SK-N-SH treated with all-trans-retinoic acid at 6 μM for 48 hours (cell line): ENCODE results near the gene ESD.

Experiments used
- ATAC-seq: fragments of 200-7000 bp; cut with Tn5 transposase; 3 replicates; pipeline ENCODE4 v1.9.1; 2020; ENCODE audit warnings: mild to moderate bottlenecking, moderate library complexity
- ARNTL ChIP-seq: fragments of 450-650 bp; formaldehyde crosslinking; IDR thresholded peaks from 2 replicates; pipeline ENCODE4 v1.5.0; 2020; ENCODE audit warnings: low read depth, mild to moderate bottlenecking, moderate library complexity, borderline replicate concordance
- BACH2 ChIP-seq: fragments of 250-450 bp; sonication (Bioruptor Pico); IDR thresholded peaks from 2 replicates; pipeline ENCODE4 v1.9.0; 2021; ENCODE audit warnings: mild to moderate bottlenecking, borderline replicate concordance
- CREB5 ChIP-seq: fragments of 250-450 bp; sonication (Bioruptor Pico); IDR thresholded peaks from 2 replicates; pipeline ENCODE4 v1.5.1; 2020; ENCODE audit warnings: low read depth, mild to moderate bottlenecking, moderate library complexity
- CSDC2 ChIP-seq: fragments of 250-450 bp; sonication (Bioruptor Pico); IDR thresholded peaks from 2 replicates; pipeline ENCODE4 v1.5.0; 2020; ENCODE audit warnings: mild to moderate bottlenecking, moderate library complexity
- ESRRG ChIP-seq: fragments of 250-450 bp; sonication (Bioruptor Pico); IDR thresholded peaks from 2 replicates; pipeline ENCODE4 v1.6.1; 2021; ENCODE audit warnings: mild to moderate bottlenecking
- GLIS3 ChIP-seq: fragments of 250-450 bp; sonication (Bioruptor Pico); IDR thresholded peaks from 2 replicates; pipeline ENCODE4 v1.5.0; 2020; ENCODE audit warnings: mild to moderate bottlenecking, moderate library complexity
- ISL1 ChIP-seq: fragments of 250-450 bp; sonication (Bioruptor Pico); IDR thresholded peaks from 2 replicates; pipeline ENCODE4 v2.1.2; 2022; ENCODE audit warnings: mild to moderate bottlenecking, moderate library complexity
- OSR1 ChIP-seq: fragments of 250-450 bp; sonication (Bioruptor Pico); IDR thresholded peaks from 2 replicates; pipeline ENCODE4 v1.8.0; 2022; ENCODE audit warnings: moderate library complexity, mild to moderate bottlenecking, inconsistent platforms
- PATZ1 ChIP-seq: fragments of 250-450 bp; sonication (Bioruptor Pico); IDR thresholded peaks from 2 replicates; pipeline ENCODE4 v1.8.0; 2020; ENCODE audit warnings: mild to moderate bottlenecking, moderate library complexity, borderline replicate concordance
- PPARA ChIP-seq: fragments of 250-450 bp; sonication (Bioruptor Pico); IDR thresholded peaks from 2 replicates; pipeline ENCODE4 v1.5.0; 2020; ENCODE audit warnings: mild to moderate bottlenecking, borderline replicate concordance
- RARB ChIP-seq: fragments of 250-450 bp; sonication (Bioruptor Pico); IDR thresholded peaks from 2 replicates; pipeline ENCODE4 v1.8.0; 2021; ENCODE audit warnings: mild to moderate bottlenecking, moderate library complexity
- TCF4 ChIP-seq: fragments of 250-450 bp; sonication (Bioruptor Pico); IDR thresholded peaks from 2 replicates; pipeline ENCODE4 v1.8.0; 2021; ENCODE audit warnings: mild to moderate bottlenecking, moderate library complexity, borderline replicate concordance
- TOX ChIP-seq: fragments of 250-450 bp; sonication (Bioruptor Pico); IDR thresholded peaks from 2 replicates; pipeline ENCODE4 v1.8.0; 2021; ENCODE audit warnings: mild to moderate bottlenecking, moderate library complexity, borderline replicate concordance
- TSHZ2 ChIP-seq: fragments of 250-450 bp; sonication (Bioruptor Pico); IDR thresholded peaks from 2 replicates; pipeline ENCODE4 v1.5.0; 2020; ENCODE audit warnings: mild to moderate bottlenecking, moderate library complexity
- ZC3H10 ChIP-seq: fragments of 250-450 bp; sonication (Bioruptor Pico); IDR thresholded peaks from 2 replicates; pipeline ENCODE4 v1.5.1; 2021; ENCODE audit warnings: mild to moderate bottlenecking, moderate library complexity
- ZFP3 ChIP-seq: fragments of 250-450 bp; sonication (Bioruptor Pico); IDR thresholded peaks from 2 replicates; pipeline ENCODE4 v1.5.0; 2020; ENCODE audit warnings: mild to moderate bottlenecking, moderate library complexity
- ZFP30 ChIP-seq: fragments of 450-650 bp; formaldehyde crosslinking; IDR thresholded peaks from 2 replicates; pipeline ENCODE4 v1.5.0; 2022; ENCODE audit warnings: mild to moderate bottlenecking, moderate library complexity
- ZNF8 ChIP-seq: fragments of 450-650 bp; formaldehyde crosslinking; IDR thresholded peaks from 2 replicates; pipeline ENCODE4 v1.5.0; 2020; ENCODE audit warnings: mild to moderate bottlenecking, moderate library complexity
- TF ChIP-seq, protein P1 (sequence below): fragments of 250-450 bp; sonication (Bioruptor Pico); IDR thresholded peaks from 2 replicates; pipeline ENCODE4 v1.5.1; 2021; ENCODE audit warnings: mild to moderate bottlenecking, moderate library complexity
- TF ChIP-seq, protein P2 (sequence below): fragments of 250-450 bp; sonication (Bioruptor Pico); IDR thresholded peaks from 2 replicates; pipeline ENCODE4 v1.8.0; 2021; ENCODE audit warnings: low read depth, mild to moderate bottlenecking, moderate library complexity, borderline replicate concordance

The ESD gene

GRCh38 chr13:46799139-46799538 lies 2.2 kb upstream of the ESD start:
- TF ChIP-seq ARNTL (CRISPR knock-in tag) = no peak
- TF ChIP-seq TSHZ2 (CRISPR knock-in tag) = no peak
- TF ChIP-seq TOX (CRISPR knock-in tag) = no peak
- TF ChIP-seq OSR1 (CRISPR knock-in tag) = no peak
- no peak for TF ChIP-seq PPARA
- no peak for TF ChIP-seq TCF4 (CRISPR knock-in tag)
- TF ChIP-seq CSDC2 (CRISPR knock-in tag) = no peak
- TF ChIP-seq ZNF8 (CRISPR knock-in tag) = no peak
- no peak for TF ChIP-seq ZC3H10
- TF ChIP-seq ZFP3 (CRISPR knock-in tag) = no peak
- TF ChIP-seq ISL1 (CRISPR knock-in tag) = no peak
- no peak for TF ChIP-seq ZFP30 (CRISPR knock-in tag)
- no peak for TF ChIP-seq RARB (CRISPR knock-in tag)
- no peak for TF ChIP-seq GLIS3 (CRISPR knock-in tag)
- no peak for TF ChIP-seq BACH2
- TF ChIP-seq, protein P1, sequence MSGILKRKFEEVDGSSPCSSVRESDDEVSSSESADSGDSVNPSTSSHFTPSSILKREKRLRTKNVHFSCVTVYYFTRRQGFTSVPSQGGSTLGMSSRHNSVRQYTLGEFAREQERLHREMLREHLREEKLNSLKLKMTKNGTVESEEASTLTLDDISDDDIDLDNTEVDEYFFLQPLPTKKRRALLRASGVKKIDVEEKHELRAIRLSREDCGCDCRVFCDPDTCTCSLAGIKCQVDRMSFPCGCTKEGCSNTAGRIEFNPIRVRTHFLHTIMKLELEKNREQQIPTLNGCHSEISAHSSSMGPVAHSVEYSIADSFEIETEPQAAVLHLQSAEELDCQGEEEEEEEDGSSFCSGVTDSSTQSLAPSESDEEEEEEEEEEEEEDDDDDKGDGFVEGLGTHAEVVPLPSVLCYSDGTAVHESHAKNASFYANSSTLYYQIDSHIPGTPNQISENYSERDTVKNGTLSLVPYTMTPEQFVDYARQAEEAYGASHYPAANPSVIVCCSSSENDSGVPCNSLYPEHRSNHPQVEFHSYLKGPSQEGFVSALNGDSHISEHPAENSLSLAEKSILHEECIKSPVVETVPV (CRISPR knock-in tag) = no peak
- no peak for TF ChIP-seq ESRRG
- TF ChIP-seq CREB5 (CRISPR knock-in tag) = no peak
- TF ChIP-seq PATZ1 = no peak
- TF ChIP-seq, protein P2, sequence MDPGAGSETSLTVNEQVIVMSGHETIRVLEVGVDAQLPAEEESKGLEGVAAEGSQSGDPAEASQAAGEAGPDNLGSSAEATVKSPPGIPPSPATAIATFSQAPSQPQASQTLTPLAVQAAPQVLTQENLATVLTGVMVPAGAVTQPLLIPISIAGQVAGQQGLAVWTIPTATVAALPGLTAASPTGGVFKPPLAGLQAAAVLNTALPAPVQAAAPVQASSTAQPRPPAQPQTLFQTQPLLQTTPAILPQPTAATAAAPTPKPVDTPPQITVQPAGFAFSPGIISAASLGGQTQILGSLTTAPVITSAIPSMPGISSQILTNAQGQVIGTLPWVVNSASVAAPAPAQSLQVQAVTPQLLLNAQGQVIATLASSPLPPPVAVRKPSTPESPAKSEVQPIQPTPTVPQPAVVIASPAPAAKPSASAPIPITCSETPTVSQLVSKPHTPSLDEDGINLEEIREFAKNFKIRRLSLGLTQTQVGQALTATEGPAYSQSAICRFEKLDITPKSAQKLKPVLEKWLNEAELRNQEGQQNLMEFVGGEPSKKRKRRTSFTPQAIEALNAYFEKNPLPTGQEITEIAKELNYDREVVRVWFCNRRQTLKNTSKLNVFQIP (CRISPR knock-in tag) = no peak
- no peak for ATAC-seq

DNA sequence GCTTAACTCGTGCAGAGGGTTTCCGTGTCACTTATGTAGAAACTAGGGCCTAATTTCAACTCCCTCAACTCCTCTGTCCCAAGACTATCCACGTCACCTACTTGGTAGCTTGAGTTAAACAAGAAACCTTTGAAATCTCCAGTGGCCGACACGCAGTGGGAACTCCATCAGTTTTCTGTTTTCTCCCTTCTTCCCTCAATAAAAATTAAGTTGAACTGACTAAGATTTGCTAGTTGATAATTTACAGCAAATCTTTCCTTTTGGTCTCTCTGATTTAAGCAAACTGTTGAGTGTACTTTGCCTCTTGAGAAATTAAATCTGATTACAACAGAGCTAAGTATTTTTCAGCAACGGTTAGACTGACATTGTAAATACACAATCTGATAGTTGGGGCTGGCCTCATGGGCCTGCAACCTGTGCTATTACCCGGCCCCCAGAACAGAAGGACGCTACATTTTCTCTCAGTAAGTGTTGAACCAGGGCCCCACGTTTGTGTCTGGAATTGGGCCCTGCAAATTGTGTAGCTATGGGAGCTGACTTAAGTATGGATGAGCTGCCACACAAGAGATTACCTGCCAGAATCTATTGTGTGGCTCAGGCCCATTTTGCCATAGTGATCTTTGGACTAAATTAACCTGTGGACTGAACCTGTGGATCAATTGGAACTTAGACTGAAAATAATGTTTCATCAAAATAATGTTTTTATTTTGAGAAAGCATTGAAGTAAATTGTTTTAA lies 708 bp upstream of the ESD start:
- ATAC-seq = no peak

More for the DNA sequence above, 708 bp upstream of the ESD start:
- no peak for TF ChIP-seq CSDC2 (CRISPR knock-in tag)
- TF ChIP-seq, protein P2 (CRISPR knock-in tag) = no peak
